ENCODE results near the gene COMMD9. TPM values are rescaled to one million over a fixed set of nuclear protein-coding genes. Genes with fewer than 3 reads are reported as not detected.
"Not testable (repeated sequence)": the region's sequence is repeated elsewhere in the genome, so short reads cannot be mapped to it uniquely, and the experiment has no call there.

The COMMD9 gene
- 38.1 TPM for total RNA-seq

- H3K27me3 ChIP-seq (ENCODE audit: control insufficient read depth in 3 of 3, insufficient read depth in 3 of 3, low read length in 3 of 3), result no peaks in the 10 kb centered on the region
- peaks cover 2 to 20% (median 17%) of the 10 kb centered on the region in 3 donors for H3K4me1 ChIP-seq (ENCODE audit: control insufficient read depth in 3 of 3, insufficient read depth in 3 of 3, low read length in 3 of 3)
- H3K36me3 ChIP-seq (ENCODE audit: control insufficient read depth in 3 of 3, insufficient read depth in 3 of 3, low read length in 3 of 3), result no peaks in the 10 kb centered on the region
- peak within 1 kb of the TSS; percentile 87 to 95 (median 89) for H3K4me3 ChIP-seq (ENCODE audit: low read length in 3 of 3)
- no peaks in the 10 kb centered on the region for H3K9me3 ChIP-seq (ENCODE audit: control insufficient read depth in 3 of 3, low read length in 3 of 3)
- H3K9ac ChIP-seq (ENCODE audit: low read depth in 1 of 3, low read length in 3 of 3), result peak within 1 kb of the TSS; percentile 69 to 91 (median 84)
- peak within 1 kb of the TSS; percentile 3 for H3K27ac ChIP-seq (ENCODE audit: low read depth, low read length)
These were observed at the start of gene COMMD9 for GRCh38 chr11:36289226-36289852. TSS of gene COMMD9 (minus strand) at chr11:36289424. CDS start at chr11:36289412, 12 bp downstream.

GRCh38 chr11:36333897-36334296 is 44.7 kb upstream of the COMMD9 start:
- no peak overlapping the region for H3K9ac ChIP-seq (ENCODE audit: low read depth in 1 of 3, low read length in 3 of 3)
- no peaks in the 10 kb centered on the region for H3K4me1 ChIP-seq (ENCODE audit: control insufficient read depth in 3 of 3, insufficient read depth in 3 of 3, low read length in 3 of 3)
- no peaks in the 10 kb centered on the region for H3K27me3 ChIP-seq (ENCODE audit: control insufficient read depth in 3 of 3, insufficient read depth in 3 of 3, low read length in 3 of 3)
- H3K9me3 ChIP-seq (ENCODE audit: control insufficient read depth in 3 of 3, low read length in 3 of 3), result no peaks in the 10 kb centered on the region
- H3K36me3 ChIP-seq (ENCODE audit: control insufficient read depth in 3 of 3, insufficient read depth in 3 of 3, low read length in 3 of 3), result no peaks in the 10 kb centered on the region
- H3K27ac ChIP-seq (ENCODE audit: low read depth, low read length), result no peak overlapping the region
- H3K4me3 ChIP-seq (ENCODE audit: low read length in 3 of 3), result no peak overlapping the region

- H3K36me3 ChIP-seq (ENCODE audit: control insufficient read depth in 3 of 3, insufficient read depth in 3 of 3, low read length in 3 of 3), result no peaks in the 10 kb centered on the region
- no peak overlapping the region for H3K9ac ChIP-seq (ENCODE audit: low read depth in 1 of 3, low read length in 3 of 3)
- no peaks in the 10 kb centered on the region for H3K27me3 ChIP-seq (ENCODE audit: control insufficient read depth in 3 of 3, insufficient read depth in 3 of 3, low read length in 3 of 3)
- H3K9me3 ChIP-seq (ENCODE audit: control insufficient read depth in 3 of 3, low read length in 3 of 3), result no peaks in the 10 kb centered on the region
- H3K27ac ChIP-seq (ENCODE audit: low read depth, low read length), result no peak overlapping the region
- no peaks in the 10 kb centered on the region for H3K4me1 ChIP-seq (ENCODE audit: control insufficient read depth in 3 of 3, insufficient read depth in 3 of 3, low read length in 3 of 3)
- H3K4me3 ChIP-seq (ENCODE audit: low read length in 3 of 3), result no peak overlapping the region
These were observed 44.2 kb upstream of the COMMD9 start for GRCh38 chr11:36333468-36333867.

DNA sequence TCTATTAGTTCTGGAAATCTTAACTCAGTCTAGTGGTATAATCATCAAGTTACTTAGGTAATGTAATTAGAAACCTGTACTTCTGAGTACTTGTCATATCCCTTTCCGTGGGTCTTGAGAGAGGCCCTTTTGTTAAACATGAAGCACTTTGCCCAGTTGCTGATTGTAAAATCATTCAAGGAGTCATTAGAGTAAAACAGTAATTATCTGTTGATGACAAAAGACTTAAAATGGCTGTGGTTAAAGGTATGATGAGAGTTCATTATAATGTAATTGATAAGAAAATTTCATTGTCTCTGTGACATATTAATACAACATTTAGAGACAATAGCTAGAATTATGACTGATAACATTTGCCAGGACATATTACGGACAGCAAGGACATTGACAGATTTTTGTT is 41.2 kb upstream of the COMMD9 start:
- Histone ChIP-seq H3K4me3 (ENCODE audit: low read length in 3 of 3) (no peak overlapping the region), H3K9me3 (ENCODE audit: control insufficient read depth in 3 of 3, low read length in 3 of 3) (no peaks in the 10 kb centered on the region), H3K9ac (ENCODE audit: low read depth in 1 of 3, low read length in 3 of 3) (no peak overlapping the region), H3K36me3 (ENCODE audit: control insufficient read depth in 3 of 3, insufficient read depth in 3 of 3, low read length in 3 of 3) (no peaks in the 10 kb centered on the region), H3K27me3 (ENCODE audit: control insufficient read depth in 3 of 3, insufficient read depth in 3 of 3, low read length in 3 of 3) (no peaks in the 10 kb centered on the region), H3K27ac (ENCODE audit: low read depth, low read length) (no peak overlapping the region), H3K4me1 (ENCODE audit: control insufficient read depth in 3 of 3, insufficient read depth in 3 of 3, low read length in 3 of 3) (no peaks in the 10 kb centered on the region)

DNA sequence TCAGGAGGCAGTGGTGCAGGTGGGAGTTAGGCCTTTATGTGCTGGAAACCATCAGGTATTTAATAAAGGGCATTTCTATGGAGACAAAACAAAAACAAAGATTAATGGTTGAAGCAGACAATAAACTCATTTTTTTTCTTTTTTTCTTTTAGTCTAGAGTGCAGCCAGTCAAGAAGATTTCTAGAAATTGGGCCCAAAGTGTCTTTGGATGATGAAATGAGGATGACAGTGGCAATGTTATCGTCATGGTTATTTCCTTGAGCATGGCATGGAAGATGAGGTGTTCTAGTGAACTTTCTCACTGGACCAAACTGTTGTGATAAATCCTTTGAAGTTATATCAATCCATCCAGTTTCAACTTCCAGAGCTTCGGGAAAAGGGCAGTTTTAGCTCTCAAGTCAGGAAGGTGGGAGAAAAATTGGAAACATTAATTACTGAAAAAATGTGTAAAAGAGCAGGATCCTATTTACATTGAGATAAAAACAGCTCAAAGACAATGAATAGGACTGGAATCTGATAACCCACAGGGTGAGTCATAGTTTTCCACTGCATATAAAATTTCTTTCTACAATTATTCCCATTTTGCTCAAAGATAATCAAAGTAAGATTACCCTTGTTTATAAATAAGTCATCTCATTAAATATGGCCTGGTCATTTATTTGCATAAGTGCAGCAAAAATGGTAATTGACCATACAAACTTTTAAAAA is 39.9 kb upstream of the COMMD9 start:
- Histone ChIP-seq H3K4me3 (ENCODE audit: low read length in 3 of 3) (no peak overlapping the region), H3K27ac (ENCODE audit: low read depth, low read length) (no peak overlapping the region), H3K9ac (ENCODE audit: low read depth in 1 of 3, low read length in 3 of 3) (no peak overlapping the region), H3K27me3 (ENCODE audit: control insufficient read depth in 3 of 3, insufficient read depth in 3 of 3, low read length in 3 of 3) (no peaks in the 10 kb centered on the region), H3K9me3 (ENCODE audit: control insufficient read depth in 3 of 3, low read length in 3 of 3) (no peaks in the 10 kb centered on the region), H3K4me1 (ENCODE audit: control insufficient read depth in 3 of 3, insufficient read depth in 3 of 3, low read length in 3 of 3) (no peaks in the 10 kb centered on the region), H3K36me3 (ENCODE audit: control insufficient read depth in 3 of 3, insufficient read depth in 3 of 3, low read length in 3 of 3) (no peaks in the 10 kb centered on the region)

DNA sequence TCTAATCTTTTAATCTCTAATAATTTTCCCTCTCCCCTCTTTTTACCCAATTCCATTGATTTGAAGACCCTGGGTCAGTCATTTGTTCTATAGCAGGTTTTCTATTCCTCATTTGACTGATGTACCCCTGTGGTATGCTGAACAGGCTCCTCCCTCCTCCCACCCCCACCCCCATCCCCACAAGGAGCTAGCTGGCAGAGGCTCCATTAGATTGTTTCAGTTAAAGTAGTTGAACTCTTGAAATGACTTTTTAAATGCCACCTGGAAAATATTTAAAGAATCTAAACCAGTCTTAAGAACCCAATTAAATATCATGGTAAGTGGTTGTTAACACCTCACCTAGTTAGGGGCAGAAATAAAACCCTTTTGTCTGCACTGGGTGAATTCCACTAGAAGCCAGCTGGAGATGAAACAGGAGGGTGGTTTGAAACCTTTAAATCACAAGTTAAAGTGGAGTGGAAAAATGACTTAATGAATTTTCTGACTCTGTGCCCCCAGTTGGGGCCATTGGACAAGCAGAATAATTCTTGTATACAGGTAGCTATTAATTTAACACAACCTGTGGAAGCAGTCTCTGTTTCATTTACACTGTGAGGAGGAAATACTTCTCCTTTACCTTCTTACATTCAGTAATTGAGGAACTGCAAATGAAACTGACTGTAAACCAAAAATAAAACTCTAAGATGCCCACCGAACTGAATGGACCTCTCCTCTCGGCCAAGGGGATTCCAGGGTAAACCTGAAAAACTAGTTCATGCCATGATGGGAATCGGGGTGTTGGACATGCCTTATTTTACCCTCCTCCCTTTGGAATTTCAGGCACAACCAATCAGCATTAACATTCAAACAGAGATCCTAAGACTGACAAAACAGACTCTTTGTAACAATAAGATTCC is 37.5 kb upstream of the COMMD9 start:
- H3K9me3 ChIP-seq (ENCODE audit: control insufficient read depth in 3 of 3, low read length in 3 of 3), result no peaks in the 10 kb centered on the region
- H3K4me1 ChIP-seq (ENCODE audit: control insufficient read depth in 3 of 3, insufficient read depth in 3 of 3, low read length in 3 of 3), result no peaks in the 10 kb centered on the region
- no peak overlapping the region for H3K27ac ChIP-seq (ENCODE audit: low read depth, low read length)

GRCh38 chr11:36325403-36325802 is 36.2 kb upstream of the COMMD9 start:
- not testable (repeated sequence) for H3K9me3 ChIP-seq (ENCODE audit: control insufficient read depth in 3 of 3, low read length in 3 of 3); H3K36me3 ChIP-seq (ENCODE audit: control insufficient read depth in 3 of 3, insufficient read depth in 3 of 3, low read length in 3 of 3); H3K9ac ChIP-seq (ENCODE audit: low read depth in 1 of 3, low read length in 3 of 3); H3K4me3 ChIP-seq (ENCODE audit: low read length in 3 of 3); H3K27ac ChIP-seq (ENCODE audit: low read depth, low read length); H3K4me1 ChIP-seq (ENCODE audit: control insufficient read depth in 3 of 3, insufficient read depth in 3 of 3, low read length in 3 of 3); H3K27me3 ChIP-seq (ENCODE audit: control insufficient read depth in 3 of 3, insufficient read depth in 3 of 3, low read length in 3 of 3)

More for the DNA sequence above, 37.5 kb upstream of the COMMD9 start:
- no peak overlapping the region for H3K9ac ChIP-seq (ENCODE audit: low read depth in 1 of 3, low read length in 3 of 3)
- H3K4me3 ChIP-seq (ENCODE audit: low read length in 3 of 3), result no peak overlapping the region
- H3K36me3 ChIP-seq (ENCODE audit: control insufficient read depth in 3 of 3, insufficient read depth in 3 of 3, low read length in 3 of 3), result no peaks in the 10 kb centered on the region
- no peaks in the 10 kb centered on the region for H3K27me3 ChIP-seq (ENCODE audit: control insufficient read depth in 3 of 3, insufficient read depth in 3 of 3, low read length in 3 of 3)

- H3K9me3 ChIP-seq (ENCODE audit: control insufficient read depth in 3 of 3, low read length in 3 of 3); H3K27ac ChIP-seq (ENCODE audit: low read depth, low read length); H3K27me3 ChIP-seq (ENCODE audit: control insufficient read depth in 3 of 3, insufficient read depth in 3 of 3, low read length in 3 of 3): not testable (repeated sequence)
These were observed 35.7 kb upstream of the COMMD9 start for GRCh38 chr11:36324956-36325355.

DNA sequence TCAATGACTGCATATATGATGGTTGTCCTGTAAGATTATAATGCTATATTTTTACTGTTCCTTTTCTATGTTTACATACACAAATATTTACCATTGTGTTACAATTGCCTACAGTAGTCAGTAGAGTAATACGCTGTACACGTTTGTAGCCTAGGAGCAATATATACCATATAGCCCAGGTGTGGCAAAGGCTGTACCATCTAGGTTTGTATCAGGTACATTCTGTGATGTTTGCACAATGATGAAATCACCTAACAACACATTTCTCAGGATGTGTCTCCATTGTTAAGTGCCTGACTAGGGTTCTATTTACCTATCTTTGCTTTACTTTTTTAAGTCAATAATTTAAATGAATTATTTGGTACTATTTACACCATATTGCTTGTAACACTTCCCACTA is 28.8 kb upstream of the COMMD9 start:
- Histone ChIP-seq H3K4me1 (ENCODE audit: control insufficient read depth in 3 of 3, insufficient read depth in 3 of 3, low read length in 3 of 3) (peaks cover 0 to 7% (median 0%) of the 10 kb centered on the region in 3 donors), H3K4me3 (ENCODE audit: low read length in 3 of 3) (no peak overlapping the region), H3K36me3 (ENCODE audit: control insufficient read depth in 3 of 3, insufficient read depth in 3 of 3, low read length in 3 of 3) (no peaks in the 10 kb centered on the region), H3K27me3 (ENCODE audit: control insufficient read depth in 3 of 3, insufficient read depth in 3 of 3, low read length in 3 of 3) (peaks cover 0 to 4% (median 0%) of the 10 kb centered on the region in 3 donors), H3K9ac (ENCODE audit: low read depth in 1 of 3, low read length in 3 of 3) (no peak overlapping the region), H3K27ac (ENCODE audit: low read depth, low read length) (no peak overlapping the region), H3K9me3 (ENCODE audit: control insufficient read depth in 3 of 3, low read length in 3 of 3) (no peaks in the 10 kb centered on the region)

More at GRCh38 chr11:36324956-36325355, 35.7 kb upstream of the COMMD9 start:
- H3K36me3 ChIP-seq (ENCODE audit: control insufficient read depth in 3 of 3, insufficient read depth in 3 of 3, low read length in 3 of 3); H3K9ac ChIP-seq (ENCODE audit: low read depth in 1 of 3, low read length in 3 of 3); H3K4me1 ChIP-seq (ENCODE audit: control insufficient read depth in 3 of 3, insufficient read depth in 3 of 3, low read length in 3 of 3); H3K4me3 ChIP-seq (ENCODE audit: low read length in 3 of 3): not testable (repeated sequence)

DNA sequence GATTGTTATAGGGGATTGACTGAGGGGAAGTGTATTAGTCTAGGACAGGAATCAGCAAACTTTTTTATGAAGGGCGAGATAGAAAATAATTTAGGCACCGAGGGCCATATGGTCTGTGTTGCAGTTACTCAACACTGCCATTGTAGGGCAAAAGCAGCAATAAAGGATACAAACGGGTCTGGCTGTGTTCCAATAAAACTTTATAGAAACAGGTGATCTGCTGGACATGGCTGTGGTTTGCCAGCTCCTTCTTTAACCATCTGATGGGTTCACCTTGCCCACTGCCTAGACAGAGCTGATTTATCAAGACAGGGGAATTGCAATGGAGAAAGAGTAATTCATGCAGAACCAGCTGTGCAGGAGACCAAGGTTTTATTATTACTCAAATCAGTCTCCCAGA is 26.8 kb upstream of the COMMD9 start:
- H3K9me3 ChIP-seq (ENCODE audit: control insufficient read depth in 3 of 3, low read length in 3 of 3), result no peaks in the 10 kb centered on the region
- no peak overlapping the region for H3K27ac ChIP-seq (ENCODE audit: low read depth, low read length)
- peaks cover 0 to 7% (median 3%) of the 10 kb centered on the region in 3 donors for H3K4me1 ChIP-seq (ENCODE audit: control insufficient read depth in 3 of 3, insufficient read depth in 3 of 3, low read length in 3 of 3)
- no peak overlapping the region for H3K4me3 ChIP-seq (ENCODE audit: low read length in 3 of 3)
- no peaks in the 10 kb centered on the region for H3K36me3 ChIP-seq (ENCODE audit: control insufficient read depth in 3 of 3, insufficient read depth in 3 of 3, low read length in 3 of 3)
- no peak overlapping the region for H3K9ac ChIP-seq (ENCODE audit: low read depth in 1 of 3, low read length in 3 of 3)
- peaks cover 0 to 4% (median 0%) of the 10 kb centered on the region in 3 donors for H3K27me3 ChIP-seq (ENCODE audit: control insufficient read depth in 3 of 3, insufficient read depth in 3 of 3, low read length in 3 of 3)
